SK-N-SH treated with all-trans-retinoic acid at 6 μM for 48 hours (cell line): Measurements from ENCODE around the gene C1RL.

Source experiments
- ARNTL ChIP-seq: fragments of 450-650 bp; formaldehyde crosslinking; IDR thresholded peaks from 2 replicates; pipeline ENCODE4 v1.5.0; 2020; ENCODE audit warnings: low read depth, mild to moderate bottlenecking, moderate library complexity, borderline replicate concordance
- BACH2 ChIP-seq: fragments of 250-450 bp; sonication (Bioruptor Pico); IDR thresholded peaks from 2 replicates; pipeline ENCODE4 v1.9.0; 2021; ENCODE audit warnings: mild to moderate bottlenecking, borderline replicate concordance
- GLIS3 ChIP-seq: fragments of 250-450 bp; sonication (Bioruptor Pico); IDR thresholded peaks from 2 replicates; pipeline ENCODE4 v1.5.0; 2020; ENCODE audit warnings: mild to moderate bottlenecking, moderate library complexity

- no peak for TF ChIP-seq GLIS3
- no peak for TF ChIP-seq BACH2 (CRISPR knock-in tag)
- TF ChIP-seq ARNTL (CRISPR knock-in tag) = no peak
Observed at GRCh38 chr12:7144414-7145120, 35.6 kb upstream of the C1RL start.
